HG03378 (cell line): ENCODE data around the gene TOR4A.

Experiments used
- ATAC-seq: cut with Tn5 transposase; IDR thresholded peaks from one replicate; pipeline ENCODE4 v1.9.1; 2021; ENCODE audit warnings: mild to moderate bottlenecking, moderate library complexity; ENCODE audit not compliant: unreplicated experiment

Gene TOR4A

DNA sequence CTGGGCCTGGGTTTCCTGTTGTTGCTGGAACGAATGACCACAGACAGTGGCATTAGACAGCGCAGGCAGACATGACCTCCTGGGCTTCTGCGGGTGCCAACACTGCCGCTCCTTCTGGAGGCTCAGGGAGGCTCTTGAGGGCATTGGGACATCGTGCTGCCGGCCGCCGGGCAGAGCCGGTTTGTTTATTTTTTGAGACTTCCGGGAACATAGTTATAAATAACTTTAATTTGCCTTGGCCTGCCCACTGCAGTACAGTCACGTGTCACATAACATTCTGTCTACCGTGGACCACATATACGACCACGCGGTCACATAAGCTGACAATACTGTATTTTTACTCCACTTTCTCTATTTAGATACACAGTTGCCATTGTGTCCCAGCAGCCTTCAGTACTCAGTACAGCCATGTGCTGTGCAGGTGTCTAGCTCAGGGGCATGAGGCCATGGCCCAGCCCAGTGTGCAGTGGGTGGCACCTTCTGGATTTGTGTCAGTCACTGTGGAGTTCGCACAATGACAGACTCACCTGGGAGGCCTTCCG is 8.2 kb upstream of the TOR4A start:
- no peak for ATAC-seq

- no peak for ATAC-seq
These were observed 6.4 kb upstream of the TOR4A start for GRCh38 chr9:137270929-137271695.

GRCh38 chr9:137271696-137272076 is 5.8 kb upstream of the TOR4A start:
- no peak for ATAC-seq

GRCh38 chr9:137272241-137273094 is 5.1 kb upstream of the TOR4A start:
- no peak for ATAC-seq

DNA sequence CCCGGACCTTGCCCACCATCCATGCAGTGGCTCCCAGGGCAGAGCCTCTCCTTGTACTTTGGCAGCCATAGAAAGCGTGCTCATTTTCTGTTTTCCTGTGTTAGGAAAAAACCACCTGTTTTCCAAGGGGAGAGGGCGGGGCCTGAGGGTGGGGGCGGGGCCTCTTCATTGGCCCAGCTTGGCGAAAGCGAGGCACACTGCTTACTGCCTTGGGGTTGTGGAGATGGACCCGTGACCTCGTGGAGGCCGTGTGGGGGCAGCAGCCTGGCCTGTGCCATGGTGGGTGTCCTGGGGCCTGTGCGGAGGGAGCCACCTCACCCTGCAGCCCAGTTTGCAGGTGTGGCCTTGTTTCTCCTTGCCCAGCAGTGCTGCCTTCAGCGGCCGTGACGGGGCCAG is 4.4 kb upstream of the TOR4A start:
- ATAC-seq: no peak

DNA sequence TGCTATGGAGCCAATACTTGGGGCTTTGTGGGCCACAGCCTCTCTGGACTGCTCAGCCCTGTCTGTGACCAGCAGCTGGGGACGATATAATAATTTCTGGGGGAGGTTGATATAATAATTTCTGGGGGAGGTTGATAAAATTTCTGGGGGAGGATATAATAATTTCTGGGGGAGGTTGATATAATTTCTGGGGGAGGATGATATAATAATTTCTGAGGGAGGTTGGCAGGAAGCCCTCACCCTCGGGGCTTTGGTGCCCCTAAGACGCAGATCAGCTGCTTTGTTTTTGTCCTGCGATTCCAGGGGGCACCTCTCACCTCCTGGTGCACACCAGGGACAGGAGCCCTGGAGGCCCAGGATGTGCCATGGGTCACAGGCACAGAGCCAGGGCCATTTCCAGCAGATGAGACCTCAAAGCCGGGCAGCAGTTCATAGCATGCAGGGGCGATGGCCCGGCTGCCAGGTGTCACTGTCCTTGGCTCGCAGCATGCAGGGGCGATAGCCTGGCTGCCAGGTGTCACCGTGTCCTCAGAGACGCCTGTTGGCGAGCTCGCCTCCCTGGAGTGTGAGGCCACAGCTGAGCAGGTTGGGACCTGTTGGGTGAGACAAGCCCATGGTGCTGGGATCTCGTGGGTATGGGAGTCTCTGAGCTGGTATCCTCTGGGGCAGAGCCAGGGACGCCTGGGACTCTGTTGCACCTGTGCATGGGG is 3.8 kb upstream of the TOR4A start:
- ATAC-seq: no peak

DNA sequence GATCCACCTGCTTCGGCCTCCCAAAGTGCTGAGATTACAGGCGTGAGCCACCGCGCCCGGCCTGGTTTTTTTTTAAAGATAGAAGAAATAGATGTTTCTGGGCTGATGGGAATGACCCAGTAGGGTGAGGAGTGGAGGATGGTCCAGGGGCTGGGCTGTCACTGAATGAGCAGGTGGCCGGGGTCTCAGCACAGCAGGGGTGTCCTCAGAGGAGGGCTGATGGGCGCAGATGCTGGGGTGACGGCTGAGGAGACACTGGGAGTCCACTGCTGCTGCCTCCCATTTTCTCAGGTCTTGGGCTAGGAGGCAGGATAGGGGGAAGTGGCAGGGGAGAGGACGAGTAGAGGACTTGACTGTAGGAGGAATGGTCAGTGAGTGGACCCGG is 2.3 kb upstream of the TOR4A start:
- ATAC-seq: no peak

GRCh38 chr9:137275588-137276472 is 1.7 kb upstream of the TOR4A start:
- ATAC-seq: no peak

DNA sequence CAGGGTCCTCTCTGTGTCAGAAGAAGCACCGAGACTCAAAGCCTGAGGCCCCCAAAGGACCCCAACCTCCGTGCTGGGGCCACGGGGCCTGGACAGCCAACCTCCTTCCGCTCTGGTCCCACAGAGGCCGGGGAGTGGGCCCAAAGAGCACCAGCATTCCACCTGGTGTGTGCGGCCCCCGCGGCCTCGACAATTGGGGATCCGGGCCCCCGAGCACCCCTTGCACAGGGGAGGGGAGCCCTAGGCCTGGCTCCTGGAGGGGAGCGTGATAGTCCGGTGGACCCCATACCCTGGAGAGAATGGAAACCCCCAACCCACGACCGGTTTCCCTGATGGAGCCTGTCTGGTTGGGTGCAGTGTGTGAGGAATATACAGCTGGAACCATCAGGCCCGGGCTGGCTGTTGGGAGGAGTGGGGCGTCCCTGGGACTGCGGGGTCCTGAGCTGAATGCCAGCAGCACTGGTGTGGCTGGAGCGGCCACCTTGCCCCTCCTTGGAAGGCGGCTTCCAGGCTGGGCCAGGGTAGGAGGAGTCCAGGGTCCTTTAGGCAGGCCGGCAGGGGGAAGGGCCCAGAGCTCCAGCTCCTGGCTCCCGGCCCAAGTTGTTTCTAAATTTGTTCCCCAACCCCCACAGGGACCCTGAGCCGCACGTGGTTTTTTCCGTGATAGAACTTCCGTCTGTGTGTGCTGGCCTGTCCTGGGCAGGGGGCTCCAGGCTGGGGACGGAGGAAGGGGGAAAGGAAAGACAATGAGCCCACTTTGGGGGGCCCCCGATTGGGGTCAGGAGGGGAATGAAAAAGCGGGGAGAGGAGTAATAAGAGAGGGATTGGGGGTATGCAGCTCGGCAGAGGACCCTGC is 825 bp upstream of the TOR4A start:
- ATAC-seq: no peak

- ATAC-seq: no peak
These were observed 655 bp downstream of the TOR4A start for GRCh38 chr9:137278061-137278701.

- ATAC-seq: no peak
These were observed 1.5 kb downstream of the TOR4A start for GRCh38 chr9:137278721-137279711.

DNA sequence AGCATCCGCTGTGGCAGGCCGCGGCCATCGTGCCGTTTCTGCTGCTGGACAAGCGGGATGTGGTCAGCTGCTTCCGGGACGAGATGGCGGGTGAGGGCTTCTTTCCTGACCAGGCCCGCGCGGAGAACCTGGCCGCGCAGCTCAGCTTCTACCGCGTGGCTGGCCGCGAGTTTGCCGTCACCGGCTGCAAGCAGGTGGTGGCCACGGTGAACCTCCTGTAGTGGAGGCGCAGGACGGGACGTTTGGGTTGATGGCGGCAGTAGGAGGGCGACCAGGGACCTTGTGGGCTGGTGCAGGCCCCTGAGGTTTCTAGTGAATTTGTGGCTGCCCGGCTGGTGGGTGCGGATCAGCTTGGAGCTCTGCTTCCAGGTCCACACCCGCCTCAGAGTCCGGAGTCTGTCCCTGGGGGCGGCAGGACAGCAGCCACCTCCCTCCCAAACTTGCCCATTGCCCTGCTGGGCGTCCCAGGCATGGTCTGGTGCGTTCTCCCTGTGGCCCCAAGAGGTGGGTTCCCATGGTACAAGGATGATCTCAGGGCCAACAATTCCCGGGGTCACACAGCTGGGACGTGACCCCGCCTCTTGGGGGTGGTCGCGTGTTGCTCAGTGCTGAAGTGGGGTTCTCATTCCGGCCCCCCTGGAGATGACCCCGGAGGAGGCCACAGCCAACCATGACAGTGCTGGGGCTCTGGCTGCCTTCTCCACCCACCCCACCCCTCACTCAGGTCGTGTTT is 2.4 kb downstream of the TOR4A start:
- no peak for ATAC-seq

- ATAC-seq: no peak
These were observed 3.2 kb downstream of the TOR4A start for GRCh38 chr9:137280474-137281344.

- no peak for ATAC-seq
These were observed 4.0 kb downstream of the TOR4A start for GRCh38 chr9:137281345-137282116.

GRCh38 chr9:137286975-137287383 is 9.5 kb downstream of the TOR4A start:
- no peak for ATAC-seq
